GM18909 (cell line): ENCODE data around the gene PRDM16.

Experiments
- ATAC-seq: cut with Tn5 transposase; IDR thresholded peaks from one replicate; pipeline ENCODE4 v1.9.1; 2021; ENCODE audit warnings: mild to moderate bottlenecking; ENCODE audit not compliant: unreplicated experiment, poor library complexity

PRDM16 gene

DNA sequence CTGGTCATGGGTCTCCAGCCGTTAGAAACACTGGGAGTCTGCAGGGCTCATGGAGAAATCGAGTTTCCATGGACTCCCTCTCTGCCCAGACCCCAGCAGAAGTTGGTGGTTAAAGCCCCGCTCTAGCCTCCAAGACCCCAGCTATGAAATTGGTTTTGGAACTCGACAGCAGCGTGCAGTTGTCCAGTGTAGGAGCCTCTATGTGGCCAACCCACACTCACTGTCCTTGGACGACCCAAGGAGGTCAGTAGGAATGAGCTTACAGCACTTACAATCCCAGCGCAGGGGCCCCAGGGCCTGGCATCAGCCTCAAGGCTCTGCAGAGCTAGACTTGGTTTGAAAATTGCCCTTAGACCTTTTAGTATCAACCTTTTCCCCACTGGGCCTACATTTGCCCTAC, 3.2 kb upstream of the PRDM16 start:
- no peak for ATAC-seq

DNA sequence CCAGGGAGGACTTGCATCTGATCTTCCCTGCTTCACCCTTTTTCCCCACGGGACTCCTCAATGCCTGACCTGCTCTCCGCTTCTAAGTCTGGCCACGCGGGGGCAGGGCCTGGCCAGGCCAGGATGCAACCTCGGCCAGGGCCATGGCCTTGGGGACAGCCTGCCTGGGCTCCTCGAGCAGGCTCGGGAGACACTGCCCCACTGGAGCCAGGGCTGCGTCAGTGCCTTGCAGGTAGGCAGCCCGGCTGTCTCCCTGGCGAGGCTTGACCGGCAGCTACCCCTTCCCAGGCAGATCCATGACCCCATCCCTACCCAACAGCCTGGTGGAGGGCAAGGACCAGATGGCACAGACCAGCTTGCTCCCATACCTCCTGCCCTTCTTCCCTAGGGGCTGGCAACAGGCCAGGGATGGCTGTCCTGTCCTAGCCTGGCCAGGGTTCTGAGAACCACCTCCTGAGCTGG, 2.7 kb upstream of the PRDM16 start:
- no peak for ATAC-seq

DNA sequence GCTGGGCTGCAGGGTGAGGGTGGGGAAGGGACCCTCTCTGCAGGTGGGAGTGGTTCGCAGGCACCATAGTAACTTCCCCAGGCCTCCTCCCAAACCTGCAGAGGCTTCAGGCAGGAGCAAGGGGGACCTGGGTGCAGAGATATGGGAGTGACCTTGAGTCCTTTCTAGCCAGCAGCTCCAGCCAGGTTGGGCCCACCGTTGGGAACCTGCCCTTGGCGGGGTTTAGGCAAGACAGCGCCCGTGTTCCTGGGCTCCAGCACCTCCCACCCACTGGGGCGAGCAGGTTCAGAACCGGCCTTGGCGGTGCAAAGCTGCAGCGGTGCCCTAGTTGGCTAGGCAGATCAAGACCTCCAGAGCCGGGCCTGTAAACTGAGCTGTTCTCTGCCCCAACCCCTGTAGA, 2.2 kb upstream of the PRDM16 start:
- ATAC-seq: no peak

DNA sequence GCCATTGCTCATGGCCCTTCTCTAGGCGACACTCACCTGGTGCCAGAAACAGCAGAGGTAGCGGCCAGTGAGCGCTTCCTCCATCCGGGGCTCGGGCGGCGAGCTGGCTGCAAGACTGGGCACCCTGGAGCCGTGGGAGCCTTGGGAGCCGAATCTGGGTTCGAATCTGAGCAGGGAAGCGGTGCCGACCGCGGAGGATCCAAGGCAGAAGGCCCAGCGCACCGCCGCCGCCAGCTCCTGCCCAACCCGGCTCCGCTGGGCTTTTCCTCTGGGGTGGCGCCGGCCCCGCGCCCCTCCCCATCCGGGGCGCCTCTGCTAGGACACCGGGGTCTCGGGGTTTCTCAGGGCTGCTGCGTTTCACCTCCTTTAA, 1.7 kb upstream of the PRDM16 start:
- ATAC-seq: no peak

DNA sequence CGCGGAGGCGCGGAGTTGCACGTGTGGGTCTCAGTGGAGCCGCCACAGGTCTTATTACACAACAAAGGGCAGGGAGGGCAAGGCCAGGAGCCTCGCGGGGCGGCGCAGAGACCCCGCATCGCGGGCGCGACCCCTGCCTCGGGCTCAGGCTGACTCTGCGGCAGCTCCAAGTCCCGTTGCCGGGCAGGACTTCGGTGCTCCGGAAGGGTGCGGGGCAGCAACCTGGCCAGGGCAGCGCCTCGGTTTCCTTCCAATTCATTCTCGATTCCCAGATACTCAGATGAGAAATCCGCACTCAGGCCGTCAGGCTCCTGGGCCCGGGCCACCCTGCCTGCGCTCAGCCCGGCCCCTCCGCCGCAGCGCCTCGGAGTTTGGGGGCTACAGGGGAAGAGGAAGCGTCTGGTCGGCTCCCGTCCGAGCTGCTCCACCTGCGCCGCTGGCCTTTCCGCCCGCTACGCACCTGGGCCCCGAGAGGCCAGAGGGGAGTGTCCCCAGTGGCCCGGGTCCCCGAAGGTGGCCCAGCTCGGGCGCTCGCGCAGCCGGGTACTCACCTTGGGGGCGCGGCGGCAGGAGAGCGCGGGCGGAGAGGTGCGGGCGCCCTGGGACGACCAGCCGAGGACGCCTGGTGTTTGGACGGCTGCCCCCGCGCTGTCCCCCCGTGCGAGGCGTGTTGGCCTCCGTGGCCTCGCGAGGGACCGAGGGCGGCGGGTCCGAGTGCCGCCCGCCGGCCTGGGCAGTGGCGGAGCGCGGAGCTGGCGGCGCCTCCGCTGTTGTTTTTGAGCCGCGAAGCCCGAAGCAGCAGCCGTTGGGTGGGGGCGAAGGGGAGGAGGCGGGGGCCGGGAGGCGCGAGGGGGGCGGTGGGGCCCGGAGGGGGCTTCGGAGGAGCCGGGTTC, 1.1 kb upstream of the PRDM16 start:
- no peak for ATAC-seq

DNA sequence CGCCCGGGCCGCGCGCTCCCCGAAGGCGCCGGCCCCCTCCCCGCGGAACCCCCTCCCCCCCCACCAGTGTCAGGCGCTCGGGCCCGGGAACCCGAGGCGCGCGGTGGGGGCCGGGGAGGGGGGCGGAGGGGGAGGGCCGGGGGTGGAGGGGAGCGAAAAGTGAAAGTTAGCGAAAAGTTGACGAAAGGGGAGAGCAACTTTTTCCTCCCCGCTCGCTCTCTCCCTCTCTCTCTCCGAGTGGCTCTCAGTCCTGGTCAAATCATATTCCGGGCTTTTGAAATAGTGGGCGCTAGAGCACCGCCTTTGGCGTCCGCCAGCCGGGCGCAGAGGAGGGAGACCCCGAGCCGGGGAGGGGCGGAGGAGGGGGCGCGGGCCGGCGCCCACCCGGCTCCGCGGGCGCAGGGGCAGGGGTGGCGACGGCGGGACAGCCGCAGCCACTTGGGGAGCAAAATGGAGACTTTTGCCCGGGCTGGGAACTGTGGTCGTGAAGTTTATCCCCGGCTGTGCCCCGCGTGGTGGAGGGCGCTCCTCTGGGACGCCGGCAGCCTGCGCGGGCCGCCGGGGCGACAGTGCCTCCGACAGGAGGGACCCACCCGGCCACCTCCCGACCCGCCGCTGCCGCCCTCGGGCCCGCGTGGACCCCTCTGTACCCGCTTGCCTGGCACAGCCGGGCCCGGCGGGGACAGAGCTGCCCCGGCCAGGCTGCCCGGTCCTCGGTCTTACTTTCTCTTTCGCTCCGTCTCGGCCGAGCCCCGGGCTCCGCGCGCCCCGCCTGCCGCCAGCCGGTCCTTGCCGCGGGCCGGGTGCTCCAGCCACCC, 697 bp downstream of the PRDM16 start:
- no peak for ATAC-seq

DNA sequence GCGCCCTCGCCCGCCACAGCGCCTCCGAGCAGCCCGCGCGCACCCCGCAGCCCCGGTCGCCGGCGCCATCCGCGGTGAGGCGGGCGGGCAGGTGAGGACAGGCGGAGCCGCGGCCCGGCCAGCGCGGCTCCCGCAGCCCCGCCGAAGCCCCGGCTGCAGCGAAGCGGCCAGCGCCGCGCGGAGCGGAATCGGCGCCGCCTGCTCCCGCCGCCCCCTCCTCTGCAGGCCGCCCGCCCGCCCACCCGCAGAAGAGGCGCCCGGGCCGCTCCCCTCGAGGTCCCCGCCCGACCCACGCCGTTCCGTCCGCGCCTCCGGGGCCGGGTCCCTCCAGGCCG, 1.3 kb downstream of the PRDM16 start:
- ATAC-seq: no peak

DNA sequence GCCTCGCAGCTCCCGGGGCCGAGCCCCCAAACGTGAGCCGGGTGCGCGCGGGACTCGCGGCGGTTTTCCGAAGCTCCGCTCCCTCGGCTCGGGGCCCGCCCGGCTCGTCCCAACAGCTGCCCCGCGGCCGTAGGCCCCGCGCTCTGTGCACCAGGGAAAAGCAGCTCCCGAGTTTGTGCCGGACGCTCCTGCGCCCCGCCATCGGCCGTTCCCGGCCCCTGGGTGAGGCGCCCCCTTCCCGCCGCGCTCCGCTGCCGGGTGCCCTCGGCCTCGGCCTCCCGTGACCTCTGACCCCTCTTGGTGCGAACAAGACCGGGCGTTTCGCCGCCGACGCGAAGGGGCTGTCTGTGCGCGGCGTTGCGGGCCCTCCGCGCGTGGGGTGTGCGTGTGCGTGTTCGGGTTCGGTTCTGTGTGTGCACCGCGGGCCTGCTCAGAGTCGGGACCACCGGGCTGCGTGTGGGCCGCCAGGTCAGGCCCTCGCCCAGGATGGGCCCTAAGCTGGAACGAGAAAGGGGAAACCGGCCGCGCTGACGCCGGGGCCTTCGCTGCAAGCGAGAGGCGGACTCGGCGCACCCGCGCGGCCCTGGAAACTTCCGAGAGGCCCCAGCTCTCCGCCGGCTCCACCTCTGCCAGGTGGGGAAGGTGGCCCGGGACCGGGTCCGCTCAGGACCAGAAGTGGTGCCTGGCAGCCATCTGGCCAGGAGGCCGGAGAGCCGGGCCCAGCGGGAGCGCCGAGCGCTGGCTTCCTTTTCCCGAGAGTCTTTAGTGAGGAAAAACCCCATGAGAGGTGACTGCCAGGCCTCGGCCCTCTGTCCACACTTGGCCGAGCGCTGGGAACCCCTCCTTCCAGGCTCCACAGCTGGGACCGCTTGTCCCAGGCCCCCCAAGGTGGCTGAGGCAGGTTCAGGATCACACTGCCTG, 1.9 kb downstream of the PRDM16 start:
- no peak for ATAC-seq

DNA sequence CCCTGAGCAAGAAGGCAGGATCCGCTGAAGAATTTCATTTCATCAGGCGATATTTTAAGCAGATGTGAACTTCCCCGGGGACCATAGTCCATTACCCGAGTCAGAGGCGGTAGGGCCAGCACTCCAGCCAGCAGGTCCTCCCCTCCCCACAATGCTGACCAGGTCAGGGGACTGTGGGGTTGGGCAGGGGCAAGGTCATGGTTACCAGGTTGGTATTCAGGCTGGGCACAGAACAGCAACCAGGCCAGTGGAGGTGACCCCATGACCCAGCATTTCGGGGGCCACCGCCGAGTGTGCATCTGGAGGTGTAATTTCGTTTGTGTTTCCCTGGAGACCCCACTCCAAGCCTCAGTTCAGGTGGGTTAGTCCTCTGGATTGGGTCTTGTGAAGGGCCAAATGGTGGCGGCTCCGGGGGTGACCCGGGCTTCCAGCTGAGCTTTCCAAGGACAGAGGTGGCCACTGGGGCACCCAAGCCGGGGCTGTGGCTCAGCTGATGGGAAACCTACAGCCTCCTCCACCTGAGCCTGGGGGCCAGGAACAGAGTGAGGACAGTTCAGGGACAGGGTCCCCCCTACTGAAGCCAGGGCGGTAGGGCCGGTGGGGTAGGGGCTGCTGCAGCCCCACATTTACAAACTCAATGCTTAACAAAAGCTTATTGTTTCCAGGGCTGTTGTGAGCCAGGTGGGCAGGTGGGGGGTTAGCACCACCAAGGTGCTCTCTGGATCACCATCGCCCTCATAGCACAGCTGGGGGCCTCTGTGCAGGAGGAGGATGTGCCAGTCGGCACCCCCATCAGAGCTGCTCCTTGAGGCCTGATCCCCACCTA, 2.8 kb downstream of the PRDM16 start:
- no peak for ATAC-seq

DNA sequence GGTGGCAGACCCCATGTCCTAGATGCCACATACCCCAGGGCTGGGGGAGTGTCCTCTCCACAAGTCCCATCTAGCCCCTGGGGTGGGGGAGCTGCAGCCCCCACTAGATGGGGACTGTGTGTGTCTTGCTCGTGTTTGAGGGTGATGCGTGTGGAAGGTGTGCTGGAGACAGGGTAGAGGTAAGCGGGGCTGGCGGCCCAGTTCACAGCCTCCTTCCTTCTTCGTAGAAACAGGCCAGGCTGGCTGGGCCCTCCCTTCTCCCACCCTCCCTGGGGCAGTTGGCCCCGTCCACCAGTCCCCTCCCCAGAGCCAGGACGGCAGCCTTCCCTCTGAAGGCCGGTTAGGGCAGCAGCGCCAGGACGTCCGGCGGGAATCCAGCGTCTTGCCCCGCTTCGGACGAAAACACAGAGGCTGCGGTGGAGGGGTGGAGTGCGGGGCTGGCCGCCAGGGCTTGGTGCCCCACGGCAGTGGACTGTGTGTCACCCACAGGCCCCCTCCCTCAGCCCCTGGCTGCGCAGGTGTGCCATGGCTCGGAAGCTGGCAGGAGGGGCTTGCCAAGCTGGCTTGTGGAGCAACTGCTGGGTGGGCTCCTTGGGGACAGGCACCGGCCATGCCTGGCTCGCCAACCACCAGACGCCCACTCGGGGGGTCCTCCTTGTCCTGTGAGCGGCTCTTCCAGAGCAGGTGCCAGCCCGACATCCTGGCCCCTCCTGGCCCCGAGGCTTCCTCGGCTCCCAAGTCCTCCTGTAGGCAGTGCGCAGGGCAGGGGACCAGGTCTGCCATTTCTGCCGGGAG, 3.6 kb downstream of the PRDM16 start:
- no peak for ATAC-seq

DNA sequence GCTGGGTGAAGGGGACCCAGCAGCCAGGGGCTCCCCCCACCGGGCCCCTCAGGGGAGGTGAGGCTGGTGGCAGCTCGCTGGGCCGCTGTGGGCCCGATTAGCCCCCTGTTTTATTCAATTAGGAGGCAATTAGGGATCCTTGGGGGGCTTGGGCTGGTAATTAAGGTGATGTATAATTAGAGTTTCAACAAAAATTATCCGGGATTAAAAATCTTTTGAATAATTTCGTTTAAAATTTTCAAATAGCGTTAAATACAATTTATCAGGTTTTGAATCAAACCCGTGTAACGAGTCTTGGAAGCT, 4.1 kb downstream of the PRDM16 start:
- no peak for ATAC-seq

DNA sequence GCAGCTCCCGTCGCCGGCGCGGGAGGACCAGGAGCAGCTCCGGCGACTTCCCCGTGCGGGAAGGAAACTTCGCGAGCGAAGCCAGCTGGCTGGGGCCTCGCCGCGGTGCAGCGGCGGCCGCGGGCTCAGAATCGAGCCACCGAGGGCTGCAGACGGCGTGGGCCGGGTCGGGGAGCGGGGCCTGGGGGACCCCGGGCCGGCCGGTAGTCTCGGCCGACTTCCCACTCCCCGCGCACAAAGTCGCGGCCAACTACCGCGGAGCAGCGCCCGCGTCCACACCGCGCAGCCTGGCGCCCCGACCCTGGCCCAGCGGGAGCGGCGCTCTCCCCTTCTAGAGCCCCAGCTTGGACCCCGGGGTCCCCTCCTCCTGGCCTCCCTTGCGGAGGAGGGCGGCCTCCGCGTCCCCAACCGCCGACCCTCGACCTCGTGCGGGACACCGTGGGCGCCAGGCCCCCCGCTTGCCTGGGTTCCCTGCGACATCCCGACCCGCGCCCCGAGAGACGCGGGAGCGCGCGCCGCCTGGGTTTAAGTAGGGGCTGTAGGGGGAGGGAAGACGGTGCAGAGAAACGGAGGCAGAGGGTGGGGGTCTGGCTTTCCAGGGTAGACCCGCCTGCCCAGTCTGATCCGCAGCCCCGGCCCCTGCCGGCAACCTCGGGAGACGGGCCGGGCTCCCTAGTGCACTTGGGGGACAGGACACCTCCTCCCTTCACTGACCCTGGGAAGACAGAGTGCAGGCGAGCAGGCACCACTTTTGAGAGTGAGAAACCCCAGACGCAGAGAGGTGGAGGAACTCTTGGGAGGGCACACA, 4.7 kb downstream of the PRDM16 start:
- no peak for ATAC-seq

DNA sequence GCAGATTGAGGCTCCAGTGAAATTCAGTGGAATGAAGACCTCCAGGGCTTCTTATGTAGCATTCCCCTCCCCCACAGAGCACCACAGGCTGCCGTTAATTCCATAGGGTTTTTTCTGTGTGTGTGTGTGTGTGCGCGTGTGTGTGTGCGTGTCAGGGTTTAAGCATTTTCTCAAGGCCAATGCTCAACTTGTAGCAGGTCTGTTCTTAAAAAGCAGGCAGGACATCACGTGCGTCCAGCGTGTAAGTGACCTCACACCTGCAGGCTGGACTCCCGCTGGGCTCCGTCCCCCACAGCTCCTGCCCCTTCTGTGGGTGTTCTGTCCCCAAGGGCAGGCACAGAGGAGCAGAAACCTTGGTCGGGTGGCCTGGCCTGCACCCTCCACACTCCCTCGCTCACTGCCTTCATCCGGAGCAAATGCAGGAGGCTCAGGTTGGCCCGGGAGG, 5.3 kb downstream of the PRDM16 start:
- no peak for ATAC-seq

DNA sequence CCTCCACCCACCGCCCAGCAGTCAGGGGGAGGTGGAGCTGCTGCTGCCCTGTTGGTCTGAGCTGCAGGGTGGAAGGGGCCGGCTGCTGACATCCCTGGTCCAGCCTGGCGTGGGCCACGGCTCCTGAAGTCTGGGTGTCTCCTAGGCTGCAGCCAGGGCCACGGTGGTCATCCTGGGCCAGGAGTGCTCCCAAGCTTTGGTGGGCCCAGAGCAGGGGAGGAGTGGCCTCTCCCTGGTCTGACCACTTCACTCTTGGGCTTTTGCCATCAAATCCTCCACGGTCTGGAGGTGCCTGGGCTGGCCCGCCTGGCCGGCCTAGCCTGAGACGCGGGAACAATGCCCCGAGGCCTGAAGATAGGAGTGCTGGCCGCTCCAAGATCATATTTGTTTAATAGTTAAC, 5.8 kb downstream of the PRDM16 start:
- no peak for ATAC-seq

DNA sequence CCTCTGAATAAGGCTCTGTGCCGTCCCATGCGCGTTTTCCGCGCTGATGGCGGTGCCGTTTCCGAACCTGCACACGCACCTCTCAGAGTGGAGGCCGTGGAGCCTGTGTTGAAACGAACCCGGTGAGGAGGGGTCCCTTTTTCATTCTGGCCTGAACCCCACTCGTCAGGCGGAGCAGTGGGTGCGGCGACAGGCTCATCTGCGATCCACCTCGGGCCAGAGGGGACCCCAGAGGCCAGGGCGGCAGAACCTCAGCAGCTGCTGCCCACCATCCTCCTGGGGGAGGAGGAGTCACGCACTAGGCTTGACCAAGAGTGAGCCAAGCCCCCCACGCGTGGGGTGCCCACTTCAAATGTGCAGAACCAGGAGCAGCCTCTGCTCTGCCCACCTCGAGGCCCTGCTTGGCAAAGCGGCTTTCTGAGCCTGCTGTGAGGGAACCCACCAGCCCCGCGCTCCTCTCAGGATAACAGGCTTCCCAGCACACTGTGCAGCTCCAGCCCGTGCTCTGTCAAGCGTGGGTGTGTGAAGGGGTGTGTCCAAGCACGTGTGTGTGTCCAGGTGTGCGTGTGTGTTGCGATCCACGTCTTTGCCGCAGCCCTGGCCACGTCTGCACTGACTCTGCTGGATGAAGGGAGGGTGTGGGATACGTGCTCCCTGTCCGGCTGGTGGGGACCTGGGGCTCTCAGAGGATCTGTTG, 6.8 kb downstream of the PRDM16 start:
- no peak for ATAC-seq

DNA sequence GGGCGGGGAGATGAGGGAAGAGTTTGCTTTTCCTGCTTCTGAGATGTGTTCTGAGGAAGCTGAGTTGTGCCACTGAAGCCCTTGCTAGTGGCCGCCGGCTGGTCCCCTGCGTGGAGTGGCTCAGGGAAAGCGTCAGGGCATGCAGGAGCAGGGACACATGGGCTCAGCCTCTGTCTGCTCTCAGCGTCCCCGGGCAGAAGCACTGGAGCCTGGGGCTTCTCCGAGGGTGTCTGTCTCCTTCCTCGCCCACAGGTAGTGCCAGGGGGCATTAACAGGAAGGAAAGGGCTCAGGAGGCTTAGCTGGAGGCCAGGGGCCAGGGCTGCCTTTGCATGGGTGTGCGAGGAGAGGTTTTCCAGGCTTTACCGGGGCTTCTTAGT, 7.3 kb downstream of the PRDM16 start:
- no peak for ATAC-seq

DNA sequence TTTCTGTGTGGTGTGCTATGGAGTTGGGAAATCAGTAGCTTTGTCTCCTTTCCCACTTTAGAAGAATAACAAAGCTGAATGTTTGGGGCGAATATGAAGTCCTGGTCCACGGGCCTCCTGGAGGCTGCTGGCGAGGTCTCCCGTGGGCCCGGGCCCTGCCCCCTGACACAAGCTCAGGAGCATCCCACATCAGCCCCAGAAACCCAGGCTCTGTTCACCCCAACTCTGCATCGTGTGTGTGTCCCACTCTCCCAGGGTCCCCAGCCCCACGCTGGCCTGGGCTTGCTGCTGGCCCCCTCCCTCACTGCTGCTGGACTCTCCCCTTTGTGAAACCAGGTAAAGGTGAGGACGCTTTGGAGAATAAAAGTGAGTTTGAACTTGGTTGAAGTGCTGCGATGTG, 8.1 kb downstream of the PRDM16 start:
- no peak for ATAC-seq

DNA sequence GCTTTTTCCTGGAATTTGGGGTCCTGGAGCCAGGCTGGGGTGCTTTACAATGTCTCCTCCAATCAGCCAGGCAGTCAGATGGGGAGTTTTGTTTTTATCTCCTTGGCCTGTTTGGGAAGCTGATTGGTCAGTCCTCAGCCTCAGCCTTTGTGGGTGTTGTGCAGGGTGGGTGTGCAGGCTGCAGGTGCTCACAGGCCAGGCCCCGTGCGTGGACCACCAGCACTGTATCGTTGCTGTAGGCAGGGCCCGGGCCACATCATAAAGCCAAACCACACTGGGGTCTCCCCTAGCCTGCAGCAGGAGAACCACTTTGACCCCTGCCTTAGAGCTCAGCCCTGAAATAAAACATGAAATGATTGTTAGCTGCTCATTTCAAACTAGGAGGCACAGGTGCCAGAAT, 8.6 kb downstream of the PRDM16 start:
- ATAC-seq: no peak
